GM19043 (cell line): ENCODE measurements around the gene NOX4.
"Not testable (repeated sequence)": the region's sequence is repeated elsewhere in the genome, so short reads cannot be mapped to it uniquely, and the experiment has no call there.

Experiments used
- ATAC-seq: cut with Tn5 transposase; IDR thresholded peaks from one replicate; pipeline ENCODE4 v1.9.1; 2021; ENCODE audit warnings: low read depth; ENCODE audit not compliant: unreplicated experiment

The NOX4 gene

DNA sequence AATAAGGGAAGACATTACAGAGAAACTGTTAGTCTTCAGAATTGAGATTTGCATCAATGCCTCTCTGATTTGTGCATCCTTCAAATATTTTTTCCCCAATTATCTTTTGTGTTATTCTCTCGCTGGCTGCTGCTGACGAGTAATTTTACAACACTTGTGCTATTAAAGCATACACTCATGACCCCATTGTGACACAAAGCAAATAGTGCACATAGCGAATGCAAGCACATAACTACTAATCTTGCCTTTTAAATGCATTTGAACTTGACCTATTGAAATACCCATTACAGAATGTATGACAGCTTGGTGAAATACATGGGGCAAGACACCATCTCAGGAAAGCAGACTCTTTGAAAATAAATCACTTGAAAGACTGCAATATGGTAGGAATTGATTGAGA lies 180.6 kb downstream of the NOX4 start:
- not testable (repeated sequence) for ATAC-seq

DNA sequence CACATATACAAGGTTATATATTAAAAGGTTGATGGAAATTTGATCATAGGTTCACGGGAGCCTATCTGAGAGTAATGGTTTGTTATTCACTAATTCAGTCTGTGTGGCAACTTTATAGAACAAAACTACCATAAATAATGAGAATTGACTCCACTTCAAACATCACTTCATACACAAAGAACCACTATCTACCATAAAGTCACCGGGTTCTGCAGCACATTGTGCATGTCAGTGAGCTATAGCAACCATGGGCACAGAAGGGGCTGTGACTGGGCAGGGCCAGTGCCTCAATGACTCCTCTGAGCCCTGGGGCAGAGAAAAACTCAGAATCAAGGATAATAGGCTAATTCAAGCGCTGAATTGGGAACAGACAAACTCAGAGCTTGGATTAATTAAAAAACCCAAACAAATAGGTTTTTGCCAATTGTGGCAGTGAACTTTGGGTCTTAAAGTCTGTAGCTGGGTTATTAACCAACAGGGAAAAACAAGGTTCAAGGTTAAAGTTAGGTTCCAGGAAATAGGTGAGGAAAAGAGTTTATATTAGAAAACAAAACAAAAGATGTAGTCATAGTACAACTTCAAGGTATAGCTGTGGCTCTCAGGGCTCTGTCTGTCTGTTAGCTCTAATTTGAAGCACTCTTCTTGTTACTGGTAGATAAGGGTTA lies 181.7 kb downstream of the NOX4 start:
- not testable (repeated sequence) for ATAC-seq

DNA sequence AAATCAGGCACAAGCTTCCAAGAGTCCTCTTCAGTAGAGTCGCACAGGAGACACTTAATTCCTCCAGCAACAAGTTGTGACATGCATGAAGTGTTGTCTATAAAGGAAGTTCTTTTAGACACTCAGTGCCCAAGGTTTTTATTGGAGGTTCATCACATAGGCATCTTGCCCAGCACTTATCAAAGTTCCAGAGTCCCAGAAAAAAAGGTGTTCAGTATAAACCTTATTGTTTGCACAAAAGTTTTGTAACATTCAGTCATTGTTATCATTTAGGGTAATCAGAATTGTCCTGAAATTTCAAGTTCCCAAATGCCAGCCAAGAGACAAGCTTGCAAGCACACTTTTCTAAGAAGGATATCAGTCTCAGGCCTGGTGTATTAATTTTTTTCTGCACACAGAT lies 182.9 kb downstream of the NOX4 start:
- ATAC-seq, result not testable (repeated sequence)

DNA sequence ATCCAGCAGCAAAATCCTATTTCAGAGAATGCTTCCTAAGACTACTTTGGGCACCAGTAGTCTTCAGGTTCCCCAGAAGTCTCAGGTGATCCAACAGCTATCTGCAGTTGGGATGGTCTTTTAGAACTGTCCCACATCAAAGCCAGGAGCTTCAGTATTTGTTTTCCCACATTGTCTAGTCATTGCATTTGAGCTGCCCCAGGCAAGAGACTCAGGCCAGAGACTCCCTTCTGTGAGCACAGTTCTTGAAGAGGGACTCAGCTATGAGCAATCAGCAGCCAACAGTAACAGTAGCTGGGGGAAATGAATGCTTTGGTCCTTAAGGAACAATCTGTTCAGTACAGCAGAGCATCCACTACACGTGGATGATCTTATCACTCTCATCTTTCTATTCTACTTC lies 188.1 kb downstream of the NOX4 start:
- not testable (repeated sequence) for ATAC-seq

DNA sequence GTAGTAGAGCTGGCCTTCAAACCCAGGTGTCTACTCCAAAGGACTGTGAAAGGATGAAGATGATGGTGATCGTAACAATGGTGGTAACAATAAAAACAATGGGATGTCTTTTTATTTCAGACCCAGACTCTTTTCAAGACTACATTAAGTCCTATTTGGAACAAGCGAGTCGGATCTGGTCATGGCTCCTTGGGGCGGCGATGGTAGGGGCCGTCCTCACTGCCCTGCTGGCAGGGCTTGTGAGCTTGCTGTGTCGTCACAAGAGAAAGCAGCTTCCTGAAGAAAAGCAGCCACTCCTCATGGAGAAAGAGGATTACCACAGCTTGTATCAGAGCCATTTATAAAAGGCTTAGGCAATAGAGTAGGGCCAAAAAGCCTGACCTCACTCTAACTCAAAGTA lies 196.2 kb downstream of the NOX4 start:
- ATAC-seq, result not testable (repeated sequence)

DNA sequence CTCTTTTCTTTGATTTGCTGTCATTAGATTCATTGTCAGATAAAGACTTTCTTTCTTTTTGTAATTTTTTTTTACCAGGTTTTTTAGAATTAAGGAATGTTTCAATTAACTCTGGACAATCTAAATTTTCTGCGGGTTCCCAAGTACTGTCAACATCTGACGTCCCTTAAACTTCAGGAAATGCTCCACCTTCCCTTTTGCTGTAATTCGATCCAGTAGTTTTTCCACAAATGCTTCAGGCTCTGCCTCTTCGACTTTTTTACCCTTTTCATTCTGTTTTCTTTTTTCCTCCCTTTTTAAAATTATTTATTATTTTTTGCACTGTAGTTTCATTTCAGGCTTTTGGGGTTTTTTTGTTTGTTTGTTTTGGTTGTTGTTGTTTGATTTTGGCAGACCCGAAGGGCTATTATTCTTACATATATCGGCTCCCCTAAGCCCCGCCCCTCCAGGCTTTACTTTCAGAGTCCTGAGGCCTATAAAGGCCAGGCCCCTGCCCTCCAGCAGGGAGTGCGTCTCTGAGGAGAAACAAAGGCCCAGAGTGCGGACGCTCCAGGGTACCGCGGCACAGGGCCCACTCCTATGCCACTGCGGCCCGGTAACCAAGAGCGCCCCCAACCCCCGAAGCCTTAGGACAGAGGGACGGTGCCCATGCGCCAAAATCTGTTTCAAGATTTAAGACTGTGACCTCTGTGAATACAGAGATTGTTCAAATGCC lies 197.1 kb downstream of the NOX4 start:
- no peak for ATAC-seq

DNA sequence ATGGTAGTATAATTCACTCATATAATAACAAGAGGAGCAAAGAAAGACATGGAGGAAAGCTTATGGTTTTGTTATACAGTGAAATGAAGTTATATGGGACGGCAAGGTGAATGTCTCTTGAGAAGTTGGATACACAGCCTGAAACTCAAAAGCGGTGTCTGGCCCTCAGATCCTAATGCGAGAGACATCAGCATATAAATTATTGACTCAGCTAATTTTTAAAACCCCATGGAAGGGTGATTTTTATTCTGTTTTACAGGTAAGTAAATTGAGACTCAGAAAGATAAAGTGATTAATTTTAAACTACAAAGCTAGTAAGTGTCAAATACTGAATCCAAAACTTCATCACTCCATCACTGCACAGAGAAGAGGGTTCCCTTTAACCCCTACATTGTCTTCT lies 203.2 kb downstream of the NOX4 start:
- ATAC-seq, result not testable (repeated sequence)

DNA sequence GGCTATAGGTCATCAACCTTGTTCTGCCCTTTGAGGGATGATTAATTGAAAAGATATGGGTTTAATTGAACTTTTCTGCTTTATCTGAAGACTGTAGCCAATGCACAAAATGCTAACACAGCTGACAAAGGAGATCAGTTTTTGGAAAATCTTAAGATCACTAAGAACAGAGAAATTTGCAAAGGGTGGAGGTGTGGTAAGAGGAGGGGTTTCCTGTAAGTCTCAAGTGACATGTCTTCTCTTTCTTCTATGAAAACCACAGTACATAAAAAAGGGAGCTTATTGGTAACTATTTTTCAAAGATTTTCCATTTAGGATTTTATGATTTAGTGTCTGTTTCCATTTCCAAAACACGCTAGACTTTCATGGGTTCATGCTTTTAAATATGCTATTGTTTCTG lies 204.6 kb downstream of the NOX4 start:
- not testable (repeated sequence) for ATAC-seq

DNA sequence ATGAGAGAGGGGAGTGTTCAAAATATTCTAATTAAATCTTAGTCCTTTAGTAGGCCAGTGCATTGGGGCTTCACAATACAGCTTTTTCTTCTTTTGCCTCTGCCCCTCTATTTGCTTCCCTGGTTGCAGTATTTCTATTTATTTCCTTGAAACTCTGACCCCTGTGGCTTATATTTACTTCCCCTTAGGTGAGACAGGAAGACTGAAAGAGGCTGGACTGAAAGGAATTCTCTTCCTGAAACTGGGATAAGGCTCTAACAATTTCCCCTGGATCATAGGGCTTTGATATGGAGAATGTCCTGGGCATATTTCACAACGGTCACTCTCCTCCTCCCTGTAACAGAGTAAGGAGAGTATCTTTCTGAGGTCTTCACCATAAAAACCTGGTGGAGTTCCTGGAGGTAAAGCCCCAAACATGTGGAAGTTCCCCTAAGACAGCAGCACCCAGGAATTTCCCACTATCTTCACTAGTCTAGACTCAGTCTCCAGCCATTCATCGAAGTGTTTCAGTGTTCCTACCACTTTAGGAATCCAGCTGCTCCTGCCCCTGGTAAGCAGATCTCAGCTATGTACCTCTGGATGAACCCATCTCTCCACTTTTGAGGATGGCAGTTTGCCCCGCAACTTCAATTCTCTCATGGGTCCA lies 210.0 kb downstream of the NOX4 start:
- ATAC-seq, result not testable (repeated sequence)

DNA sequence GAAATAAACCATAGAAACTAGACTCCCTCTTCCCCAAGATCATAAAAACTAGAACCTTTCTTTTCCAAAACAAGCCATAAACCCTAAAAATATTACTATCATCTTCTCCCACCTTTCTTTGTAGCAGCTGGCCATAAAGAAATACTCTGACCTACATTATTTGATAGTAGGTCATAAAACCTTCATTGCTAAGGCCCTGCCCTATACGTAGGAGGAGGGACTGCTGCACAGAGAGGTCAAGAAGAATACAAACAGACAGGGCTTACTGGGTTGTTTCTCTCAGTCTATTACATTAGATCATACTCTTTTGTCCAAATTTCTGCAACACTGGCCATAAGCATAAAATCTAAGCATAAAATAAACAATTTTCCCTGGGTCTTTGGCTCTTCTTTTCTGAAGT lies 212.0 kb downstream of the NOX4 start:
- no peak for ATAC-seq

DNA sequence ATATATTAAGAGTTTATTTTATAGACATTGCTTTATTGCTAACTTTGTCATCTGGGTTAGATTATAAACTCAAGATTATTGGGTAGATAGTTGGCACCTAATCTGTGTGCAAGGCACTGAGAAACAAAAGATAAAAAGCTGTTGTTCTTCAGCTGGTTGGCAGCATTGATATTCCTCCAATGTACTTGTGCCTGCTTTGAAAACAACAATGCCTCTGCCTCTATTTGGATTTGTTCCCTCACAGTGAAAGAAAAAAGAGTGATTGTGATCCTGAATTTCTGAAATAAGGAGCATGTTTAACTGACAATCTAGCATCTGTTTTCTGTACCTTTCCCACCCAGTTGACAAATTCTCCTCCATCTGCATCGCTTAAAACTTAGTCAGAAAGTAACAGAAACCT lies 215.2 kb downstream of the NOX4 start:
- no peak for ATAC-seq
